BJ (cell line): ENCODE measurements around the gene STAC. TPM values are rescaled to one million over a fixed set of nuclear protein-coding genes. Genes with fewer than 3 reads are reported as not detected.
A peak's percentile ranks its signal among the peaks of the same experiment; 100 is the strongest.

Experiments
- CTCF ChIA-PET: fragments of 350-600 bp; formaldehyde crosslinking; extraction: SDS; loops from one replicate; lab custom pipeline; 2021; ENCODE audit warnings: antibody characterized with exemption, inconsistent platforms; lab: Yijun Ruan, JAX
- POLR2A ChIA-PET: fragments of 300-600 bp; sonication (Branson Sonifier 250); formaldehyde crosslinking; extraction: SDS; loops from one replicate; lab custom pipeline; 2021; ENCODE audit warnings: antibody characterized with exemption; lab: Charles Lee
- DNase-seq: peaks from one replicate; pipeline ENCODE4 v3.0.0-alpha.2; 2011; ENCODE audit warnings: low read depth
- H3K27me3 ChIP-seq: 2 replicates; pipeline ENCODE4 v1.6.0; 2011; ENCODE audit warnings: low read length; ENCODE audit not compliant: control insufficient read depth, insufficient read depth
- H3K36me3 ChIP-seq: 2 replicates; pipeline ENCODE4 v1.5.1; 2011; ENCODE audit warnings: low read length; ENCODE audit not compliant: control insufficient read depth, insufficient read depth
- H3K4me3 ChIP-seq: 2 replicates; pipeline ENCODE4 v1.5.1; 2011; ENCODE audit warnings: low read depth, mild to moderate bottlenecking, control low read depth, low read length
- CTCF ChIP-seq: IDR thresholded peaks from 2 replicates; pipeline ENCODE4 v1.5.1; 2011; ENCODE audit warnings: low read depth, mild to moderate bottlenecking, control low read depth, inconsistent platforms, low read length, moderate library complexity; ENCODE audit not compliant: insufficient read depth
- polyA plus RNA-seq: library from polyadenylated mRNA; depleted of rRNA; stranded (reverse); fragments of >200 nt; gene quantifications from 2 replicates; pipeline ENCODE4 v1.2.3, GENCODE V29; 2011

Gene STAC
- polyA plus RNA-seq, 1 experiment: 42.0 TPM

- no peak for TF ChIP-seq CTCF
- ChIA-PET POLR2A (no interaction called here), CTCF (no interaction called here)
- DNase-seq: peak; percentile 15
- Histone ChIP-seq H3K4me3 (no peak overlapping the region), H3K36me3 (no peaks in the 10 kb centered on the region), H3K27me3 (no peaks in the 10 kb centered on the region)
Measured at GRCh38 chr3:36579746-36580145, 199.4 kb downstream of the STAC start.

DNA sequence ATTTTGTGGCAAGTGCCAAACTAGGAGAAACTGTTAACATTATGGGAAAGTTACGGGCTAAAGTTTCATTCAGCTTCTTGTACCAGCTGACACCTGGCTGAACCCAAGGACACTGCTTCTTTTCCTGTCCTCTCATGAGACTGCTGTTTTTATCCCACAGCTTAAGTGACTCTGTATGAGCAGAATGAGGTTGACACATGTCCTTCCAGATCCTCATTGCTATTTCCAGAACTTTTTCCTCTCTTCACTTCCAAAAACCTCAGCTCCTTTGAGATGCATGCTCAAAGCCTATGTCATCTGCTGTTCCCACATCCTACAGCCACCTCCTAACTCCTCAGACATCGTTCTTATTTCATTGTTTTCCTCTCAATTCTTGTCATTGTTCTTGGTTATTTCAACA, 200.4 kb downstream of the STAC start:
- ChIA-PET CTCF (interaction anchor here (1.0 kb wide), 1 partner anchor 12 kb away, joined by 3 read pairs; no protein-coding TSS in a partner anchor), POLR2A (no interaction called here)
- no peak for DNase-seq
- Histone ChIP-seq H3K4me3 (no peak overlapping the region), H3K27me3 (no peaks in the 10 kb centered on the region), H3K36me3 (no peaks in the 10 kb centered on the region)
- no peak for TF ChIP-seq CTCF

DNA sequence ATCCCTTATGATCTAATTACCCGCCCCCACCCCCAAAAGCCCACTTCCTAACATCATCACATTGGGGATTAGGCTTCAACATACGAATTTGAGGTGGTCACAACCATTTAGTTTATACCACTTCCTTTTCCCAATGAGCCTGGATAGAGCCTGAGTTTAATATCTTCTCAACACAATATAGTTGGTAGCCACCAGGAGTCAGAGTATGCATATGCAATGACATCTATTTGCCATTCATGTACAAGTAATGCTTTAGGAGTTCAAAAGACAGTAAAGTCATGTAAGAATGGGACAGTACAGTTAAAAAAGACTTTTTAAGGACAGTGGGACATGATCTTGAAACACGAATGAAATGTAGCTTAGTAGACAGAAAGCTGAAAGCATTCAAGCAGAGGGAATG, 211.7 kb downstream of the STAC start:
- POLR2A ChIA-PET: no interaction called here
- H3K36me3 ChIP-seq: no peaks in the 10 kb centered on the region
- peak; percentile 28; the same call in 1 of the 2 replicates for TF ChIP-seq CTCF
- CTCF ChIA-PET: interaction anchor here (0.6 to 3.1 kb wide), 11 partner anchors 9 to 626 kb away, joined by 3 to 17 read pairs (median 3); no protein-coding TSS in a partner anchor
- DNase-seq: no peak
- H3K4me3 ChIP-seq: no peak overlapping the region
- no peaks in the 10 kb centered on the region for H3K27me3 ChIP-seq

DNA sequence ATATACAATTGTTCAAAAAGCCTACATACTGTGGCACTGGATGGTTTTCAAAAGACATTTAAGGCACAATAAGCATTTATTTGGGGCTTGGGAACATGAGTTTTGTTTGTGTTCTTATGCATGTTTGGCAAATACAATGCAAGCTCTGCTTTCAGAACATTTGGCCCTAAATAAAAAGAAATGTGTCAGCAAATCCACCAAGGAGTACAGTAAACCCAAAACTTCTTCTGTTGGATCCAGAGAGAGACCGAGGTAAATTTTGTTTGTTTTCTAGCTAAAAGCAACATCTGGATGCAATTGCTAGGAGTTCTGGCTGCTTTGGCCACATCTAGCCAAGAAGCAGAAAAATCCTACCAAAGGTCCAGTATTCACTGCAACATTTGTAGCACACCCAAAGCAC, 215.2 kb downstream of the STAC start:
- TF ChIP-seq CTCF: no peak
- CTCF ChIA-PET: no interaction called here
- no peak overlapping the region for H3K4me3 ChIP-seq
- POLR2A ChIA-PET: no interaction called here
- no peaks in the 10 kb centered on the region for H3K27me3 ChIP-seq
- no peaks in the 10 kb centered on the region for H3K36me3 ChIP-seq
- no peak for DNase-seq

- ChIA-PET POLR2A (no interaction called here), CTCF (no interaction called here)
- Histone ChIP-seq H3K36me3 (no peaks in the 10 kb centered on the region), H3K27me3 (no peaks in the 10 kb centered on the region; the same call in 1 of the 2 replicates), H3K4me3 (no peak overlapping the region)
- no peak for TF ChIP-seq CTCF
- no peak for DNase-seq
Measured at GRCh38 chr3:36596419-36596818, 216.1 kb downstream of the STAC start.
